CD14-positive monocyte (primary cell): ENCODE data around the gene ANXA2. TPM values are rescaled to one million over a fixed set of nuclear protein-coding genes. Genes with fewer than 3 reads are reported as not detected.

Source experiments
- DNase-seq, 3 donors: peaks; one replicate each; pipeline ENCODE4 v3.0.0-alpha.2; 2011 to 2022
- H2AFZ ChIP-seq: 2 replicates; pipeline ENCODE4 v1.6.0; 2012; ENCODE audit warnings: mild to moderate bottlenecking, low read depth, low read length, inconsistent platforms; ENCODE audit not compliant: insufficient read depth, poor library complexity, severe bottlenecking
- H3K27ac ChIP-seq, 2 donors: 1 replicate in 1 of 2; 2 replicates in 1 of 2; pipeline ENCODE4 v1.5.1; 2012 to 2013; ENCODE audit warnings: low read length in 2 of 2, control low read depth in 1 of 2, inconsistent platforms in 1 of 2, low read depth in 1 of 2, mild to moderate bottlenecking in 1 of 2
- H3K27me3 ChIP-seq, 2 donors: one replicate each; pipeline versions ENCODE4 v1.6.0 to v1.6.1; 2011 to 2013; ENCODE audit warnings: low read length in 2 of 2; ENCODE audit not compliant: control insufficient read depth in 2 of 2, insufficient read depth in 2 of 2
- H3K36me3 ChIP-seq, 2 donors: replicated peaks in 1 of 2; 1 replicate in 1 of 2; 2 replicates in 1 of 2; pipeline versions ENCODE4 v1.5.1 to v1.6.1; 2012 to 2013; ENCODE audit warnings: low read length in 2 of 2, control low read depth in 1 of 2, inconsistent platforms in 1 of 2, mild to moderate bottlenecking in 1 of 2; ENCODE audit not compliant: insufficient read depth in 2 of 2, control insufficient read depth in 1 of 2
- H3K4me1 ChIP-seq, 2 donors: 1 replicate in 1 of 2; 2 replicates in 1 of 2; pipeline versions ENCODE4 v1.5.1 to v1.6.1; 2012 to 2013; ENCODE audit warnings: low read length in 2 of 2, control low read depth in 1 of 2, inconsistent platforms in 1 of 2, mild to moderate bottlenecking in 1 of 2, moderate library complexity in 1 of 2; ENCODE audit not compliant: insufficient read depth in 2 of 2, control insufficient read depth in 1 of 2
- H3K4me2 ChIP-seq: replicated peaks from 2 replicates; pipeline ENCODE3; 2012; ENCODE audit warnings: low read length, moderate library complexity, mild to moderate bottlenecking; ENCODE audit not compliant: poor library complexity, severe bottlenecking; ENCODE audit errors: extremely low read depth
- H3K4me3 ChIP-seq, 3 experiments: fragments of 200-600 bp in 1 of 3; sonication (generic) in 1 of 3; replicated peaks in 1 of 3; 1 replicate in 2 of 3; 2 replicates in 1 of 3; pipeline ENCODE4 v1.5.1; 2011 to 2013; ENCODE audit warnings: low read length in 3 of 3, mild to moderate bottlenecking in 3 of 3, control low read depth in 2 of 3, low read depth in 2 of 3, inconsistent platforms in 1 of 3, moderate library complexity in 1 of 3
- H3K79me2 ChIP-seq: 2 replicates; pipeline ENCODE4 v1.6.0; 2012; ENCODE audit warnings: mild to moderate bottlenecking, control low read depth, inconsistent platforms, low read length, moderate library complexity; ENCODE audit not compliant: insufficient read depth
- H3K9ac ChIP-seq: 2 replicates; pipeline ENCODE4 v1.6.0; 2017; ENCODE audit warnings: low read length, mild to moderate bottlenecking; ENCODE audit not compliant: insufficient read depth, poor library complexity, severe bottlenecking
- H3K9me3 ChIP-seq, 2 donors: replicated peaks in 1 of 2; 1 replicate in 1 of 2; 2 replicates in 1 of 2; pipeline versions ENCODE4 v1.5.1 to v1.6.1; 2012 to 2013; ENCODE audit warnings: low read length in 2 of 2, control low read depth in 1 of 2; ENCODE audit not compliant: control insufficient read depth in 1 of 2, insufficient read depth in 1 of 2
- H4K20me1 ChIP-seq: 2 replicates; pipeline ENCODE4 v1.6.0; 2012; ENCODE audit warnings: mild to moderate bottlenecking, low read length, control low read depth, moderate library complexity; ENCODE audit not compliant: insufficient read depth
- H3K27ac Mint-ChIP-seq, 7 donors: one replicate each; pipeline ENCODE4 v1.8.0; 2020; ENCODE audit warnings: mild to moderate bottlenecking in 7 of 7, mixed read lengths in 7 of 7, moderate library complexity in 6 of 7, inconsistent platforms in 2 of 7
- H3K27me3 Mint-ChIP-seq, 3 donors: one replicate each; pipeline ENCODE4 v1.8.0; 2021 to 2022; ENCODE audit warnings: low read depth in 3 of 3, mild to moderate bottlenecking in 3 of 3, mixed read lengths in 3 of 3, moderate library complexity in 3 of 3, inconsistent platforms in 1 of 3
- H3K36me3 Mint-ChIP-seq, 2 donors: one replicate each; pipeline ENCODE4 v1.8.0; 2020; ENCODE audit warnings: mixed read lengths in 2 of 2, inconsistent platforms in 1 of 2, mild to moderate bottlenecking in 1 of 2
- H3K4me1 Mint-ChIP-seq: one replicate; pipeline ENCODE4 v1.8.0; 2020; ENCODE audit warnings: mild to moderate bottlenecking, mixed read lengths
- H3K4me3 Mint-ChIP-seq, 2 donors: one replicate each; pipeline ENCODE4 v1.8.0; 2020; ENCODE audit warnings: mild to moderate bottlenecking in 2 of 2, mixed read lengths in 2 of 2, moderate library complexity in 1 of 2
- H3K9me3 Mint-ChIP-seq, 7 donors: one replicate each; pipeline ENCODE4 v1.8.0; 2020 to 2022; ENCODE audit warnings: mixed read lengths in 7 of 7, mild to moderate bottlenecking in 6 of 7, moderate library complexity in 6 of 7, inconsistent platforms in 2 of 7
- CTCF ChIP-seq: fragments of 200-600 bp; IDR thresholded peaks from one replicate; pipeline ENCODE4 v1.8.0; 2022; ENCODE audit warnings: antibody characterized with exemption, mild to moderate bottlenecking
- WGBS: methylation state at CpG from one replicate; pipeline ENCODE4 v1.1.5; 2013; ENCODE audit warnings: missing lambda C conversion rate; ENCODE audit not compliant: insufficient coverage; 5-methylcytosine and 5-hydroxymethylcytosine counted together
- intact Hi-C, 2 donors: fragments of 100-400 bp; cut with micrococcal nuclease; formaldehyde crosslinking; loops; one replicate each; pipeline versions ENCODE4 v1.15.0 to v1.15.1; 2023
- polyA plus RNA-seq, 3 donors: library from polyadenylated mRNA; depleted of rRNA in 1 of 3; unstranded in 2 of 3; stranded (reverse) in 1 of 3; fragments of 300-500 nt in 2 of 3; fragments of >200 nt in 1 of 3; fragmentation: Illumina TruSeq in 2 of 3; gene quantifications; 1 replicate in 2 of 3; 2 replicates in 1 of 3; pipeline ENCODE4 v1.2.3, GENCODE V29; 2012 to 2021

The ANXA2 gene
- polyA plus RNA-seq, 3 donors, result 966 to 2,079 (median 2,046) TPM

- H3K4me3 Mint-ChIP-seq, result no peak overlapping the region
- Histone ChIP-seq H3K4me1 (no peaks in the 10 kb centered on the region), H3K9me3 (no peaks in the 10 kb centered on the region), H3K27me3 (peaks cover 8 to 12% of the 10 kb centered on the region in 2 donors), H2AFZ (no peak overlapping the region), H3K4me2 (no peak overlapping the region), H3K36me3 (no peaks in the 10 kb centered on the region), H3K4me3 (no peak overlapping the region), H3K9ac (no peak overlapping the region), H3K27ac (no peak overlapping the region), H4K20me1 (no peaks in the 10 kb centered on the region), H3K79me2 (no peaks in the 10 kb centered on the region)
- no peak overlapping the region for H3K27ac Mint-ChIP-seq
- peaks cover 9 to 27% (median 19%) of the 10 kb centered on the region in 3 donors for H3K27me3 Mint-ChIP-seq
- no CpG with 5 or more reads among the region's 7 CpGs for WGBS
- peak; percentile 88 for TF ChIP-seq CTCF
- no peaks in the 10 kb centered on the region for H3K9me3 Mint-ChIP-seq
- H3K36me3 Mint-ChIP-seq, result no peaks in the 10 kb centered on the region
- DNase-seq, result peak; percentile 9 to 27 (median 15)
- peaks cover 2% of the 10 kb centered on the region for H3K4me1 Mint-ChIP-seq
- intact Hi-C loops, result loop anchor here (5.0 to 10.0 kb wide), 2 partner anchors 634 to 637 kb away; no protein-coding TSS in a partner anchor
These were observed 68.8 kb downstream of the ANXA2 start for GRCh38 chr15:60328852-60329443.

GRCh38 chr15:60326824-60327654, 70.7 kb downstream of the ANXA2 start:
- Histone ChIP-seq H3K27me3 (peaks cover 8 to 12% of the 10 kb centered on the region in 2 donors), H3K79me2 (no peaks in the 10 kb centered on the region), H3K4me1 (no peaks in the 10 kb centered on the region), H3K4me2 (no peak overlapping the region), H3K27ac (no peak overlapping the region), H3K9ac (no peak overlapping the region), H3K9me3 (no peaks in the 10 kb centered on the region), H2AFZ (no peak overlapping the region), H4K20me1 (no peaks in the 10 kb centered on the region), H3K36me3 (no peaks in the 10 kb centered on the region), H3K4me3 (no peak overlapping the region)
- no CpG with 5 or more reads among the region's 5 CpGs for WGBS
- no peaks in the 10 kb centered on the region for H3K9me3 Mint-ChIP-seq
- peak overlapping the region in 1 of 2 donors; percentile 23 for H3K4me3 Mint-ChIP-seq
- intact Hi-C loops, result loop anchor here (5.0 to 10.0 kb wide), 2 partner anchors 632 to 635 kb away; no protein-coding TSS in a partner anchor
- H3K27me3 Mint-ChIP-seq, result peaks cover 10 to 27% (median 11%) of the 10 kb centered on the region in 3 donors
- peaks cover 2% of the 10 kb centered on the region for H3K4me1 Mint-ChIP-seq
- peak in 2 of 3 donors; percentile 7 to 26 for DNase-seq
- TF ChIP-seq CTCF, result peak; percentile 75
- H3K27ac Mint-ChIP-seq, result no peak overlapping the region
- H3K36me3 Mint-ChIP-seq, result no peaks in the 10 kb centered on the region
